Measurements from ENCODE around the gene TRABD2B. TPM values are rescaled to one million over a fixed set of nuclear protein-coding genes. Genes with fewer than 3 reads are reported as not detected.

TRABD2B gene
- total and polyA plus RNA-seq, 2 donors (not counting 3 experiments of a cell fraction or from before 2014, with no cell fraction given): not detected

DNA sequence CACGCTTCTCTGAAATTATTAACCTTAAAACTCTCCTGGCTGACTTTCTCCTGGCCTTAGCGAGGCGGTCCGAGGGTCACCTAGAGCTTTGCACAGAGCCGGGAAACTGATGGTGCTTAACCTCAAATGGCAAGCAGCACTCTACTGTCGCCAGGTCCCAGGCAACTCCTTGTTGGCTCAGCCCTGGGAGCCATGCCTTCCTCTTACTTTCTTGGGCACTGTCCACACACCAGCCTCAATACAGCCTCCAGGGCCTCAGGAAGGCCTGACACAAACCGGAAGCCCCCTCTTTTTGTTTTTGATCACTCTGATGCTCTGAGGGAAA is 3.8 kb downstream of the TRABD2B start:
- BruUV-seq (replicated peaks): no TSS peak
- TF ChIP-seq MYC (IDR thresholded peaks at IDR 0.05; ENCODE audit: low read depth, low read length) (no peak), GATA2 (IDR thresholded peaks at IDR 0.05; ENCODE audit: insufficient read depth, insufficient read length, low read depth, low read length) (no peak), FOS (IDR thresholded peaks at IDR 0.05; ENCODE audit: borderline replicate concordance, insufficient read depth, low read length) (no peak), POLR2AphosphoS5 (IDR thresholded peaks at IDR 0.05; ENCODE audit: insufficient read depth, low read depth, low read length) (no peak), EZH2 (IDR thresholded peaks at IDR 0.05; ENCODE audit: borderline replicate concordance, low read depth, low read length, severe bottlenecking) (no peak), JUN (IDR thresholded peaks at IDR 0.05; ENCODE audit: borderline replicate concordance, insufficient read depth, insufficient read length, low read depth) (no peak), POLR2A (IDR thresholded peaks at IDR 0.05; ENCODE audit: low read depth, low read length) (no peak)
- TF ChIP-seq, protein P1, sequence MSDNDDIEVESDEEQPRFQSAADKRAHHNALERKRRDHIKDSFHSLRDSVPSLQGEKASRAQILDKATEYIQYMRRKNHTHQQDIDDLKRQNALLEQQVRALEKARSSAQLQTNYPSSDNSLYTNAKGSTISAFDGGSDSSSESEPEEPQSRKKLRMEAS (IDR thresholded peaks at IDR 0.05; ENCODE audit: insufficient read depth, insufficient read length): no peak
- TF ChIP-seq, protein P2, sequence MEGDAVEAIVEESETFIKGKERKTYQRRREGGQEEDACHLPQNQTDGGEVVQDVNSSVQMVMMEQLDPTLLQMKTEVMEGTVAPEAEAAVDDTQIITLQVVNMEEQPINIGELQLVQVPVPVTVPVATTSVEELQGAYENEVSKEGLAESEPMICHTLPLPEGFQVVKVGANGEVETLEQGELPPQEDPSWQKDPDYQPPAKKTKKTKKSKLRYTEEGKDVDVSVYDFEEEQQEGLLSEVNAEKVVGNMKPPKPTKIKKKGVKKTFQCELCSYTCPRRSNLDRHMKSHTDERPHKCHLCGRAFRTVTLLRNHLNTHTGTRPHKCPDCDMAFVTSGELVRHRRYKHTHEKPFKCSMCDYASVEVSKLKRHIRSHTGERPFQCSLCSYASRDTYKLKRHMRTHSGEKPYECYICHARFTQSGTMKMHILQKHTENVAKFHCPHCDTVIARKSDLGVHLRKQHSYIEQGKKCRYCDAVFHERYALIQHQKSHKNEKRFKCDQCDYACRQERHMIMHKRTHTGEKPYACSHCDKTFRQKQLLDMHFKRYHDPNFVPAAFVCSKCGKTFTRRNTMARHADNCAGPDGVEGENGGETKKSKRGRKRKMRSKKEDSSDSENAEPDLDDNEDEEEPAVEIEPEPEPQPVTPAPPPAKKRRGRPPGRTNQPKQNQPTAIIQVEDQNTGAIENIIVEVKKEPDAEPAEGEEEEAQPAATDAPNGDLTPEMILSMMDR (IDR thresholded peaks at IDR 0.05; ENCODE audit: extremely low read depth in 1 of 2, insufficient read depth in 1 of 2, low read depth in 1 of 2, low read length in 2 of 2): no peak
- Histone ChIP-seq H3K27me3 (ENCODE audit: control insufficient read depth in 2 of 2, insufficient read depth in 2 of 2, low read length in 2 of 2) (peaks cover 20 to 29% of the 10 kb centered on the region in 2 experiments), H3K4me1 (ENCODE audit: control insufficient read depth, extremely low read depth, insufficient read depth, low read length) (peaks cover 4% of the 10 kb centered on the region), H3K27ac (ENCODE audit: insufficient read depth, low read depth, low read length) (no peak overlapping the region), H3K9ac (replicated peaks; ENCODE audit: extremely low read depth, insufficient read depth, low read length) (no peak overlapping the region), H4K20me1 (replicated peaks; ENCODE audit: control insufficient read depth, extremely low read depth, insufficient read depth, low read length) (no peaks in the 10 kb centered on the region), H3K79me2 (ENCODE audit: control insufficient read depth, insufficient read depth, low read length) (no peaks in the 10 kb centered on the region), H3K4me2 (ENCODE audit: insufficient read depth, low read length) (no peak overlapping the region), H2AFZ (ENCODE audit: low read depth, low read length) (no peak overlapping the region), H3K4me3 (replicated peaks in 1 of 3; ENCODE audit: insufficient read depth in 1 of 3, low read depth in 1 of 3, low read length in 3 of 3) (no peak overlapping the region), H3K9me3 (replicated peaks; ENCODE audit: control insufficient read depth, insufficient read depth, low read length) (no peaks in the 10 kb centered on the region), H3K36me3 (ENCODE audit: control insufficient read depth in 2 of 2, extremely low read depth in 1 of 2, insufficient read depth in 2 of 2, low read length in 2 of 2) (no peaks in the 10 kb centered on the region), H3K9me1 (replicated peaks; ENCODE audit: control insufficient read depth, extremely low read depth, insufficient read depth, low read length) (no peaks in the 10 kb centered on the region)
- ChIA-PET POLR2A (no interaction called here), CTCF (no interaction called here)
- FAIRE-seq (no peak), DNase-seq (ENCODE audit: low read depth, low spot score) (no peak)
- dilution Hi-C loops (cut with MboI; ENCODE audit: extremely low pct_ligation_motif_present, low sequenced_read_pairs) (no loop called here), intact Hi-C loops (cut with micrococcal nuclease) (no loop called here)
